ENCODE measurements around the gene MET.

DNA sequence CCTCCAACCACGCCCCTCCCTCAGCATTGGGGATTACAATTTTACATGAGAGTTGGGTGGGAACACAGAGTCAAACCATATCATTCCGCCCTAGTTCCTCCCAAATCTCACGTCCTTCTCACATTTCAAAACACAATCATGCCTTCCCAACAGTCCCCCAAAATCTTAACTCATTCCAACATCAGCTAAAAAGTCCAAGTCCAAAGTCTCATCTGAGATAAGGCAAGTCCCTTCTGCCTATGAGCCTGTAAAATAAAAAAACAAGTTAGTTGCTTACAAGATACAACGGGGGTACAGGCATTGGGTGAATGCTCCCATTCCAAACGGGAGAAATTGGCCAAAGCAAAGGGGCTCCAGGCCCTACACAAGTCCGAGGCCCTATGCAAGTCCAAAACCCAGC is 112.7 kb downstream of the MET start:
- TF ChIP-seq, protein P1, sequence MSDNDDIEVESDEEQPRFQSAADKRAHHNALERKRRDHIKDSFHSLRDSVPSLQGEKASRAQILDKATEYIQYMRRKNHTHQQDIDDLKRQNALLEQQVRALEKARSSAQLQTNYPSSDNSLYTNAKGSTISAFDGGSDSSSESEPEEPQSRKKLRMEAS (IDR thresholded peaks at IDR 0.05): no peak
- TF ChIP-seq CTCF (IDR thresholded peaks at IDR 0.05): no peak
- no peak for TF ChIP-seq POLR2A (IDR thresholded peaks at IDR 0.05; ENCODE audit: low read length)
- TF ChIP-seq, protein P2, sequence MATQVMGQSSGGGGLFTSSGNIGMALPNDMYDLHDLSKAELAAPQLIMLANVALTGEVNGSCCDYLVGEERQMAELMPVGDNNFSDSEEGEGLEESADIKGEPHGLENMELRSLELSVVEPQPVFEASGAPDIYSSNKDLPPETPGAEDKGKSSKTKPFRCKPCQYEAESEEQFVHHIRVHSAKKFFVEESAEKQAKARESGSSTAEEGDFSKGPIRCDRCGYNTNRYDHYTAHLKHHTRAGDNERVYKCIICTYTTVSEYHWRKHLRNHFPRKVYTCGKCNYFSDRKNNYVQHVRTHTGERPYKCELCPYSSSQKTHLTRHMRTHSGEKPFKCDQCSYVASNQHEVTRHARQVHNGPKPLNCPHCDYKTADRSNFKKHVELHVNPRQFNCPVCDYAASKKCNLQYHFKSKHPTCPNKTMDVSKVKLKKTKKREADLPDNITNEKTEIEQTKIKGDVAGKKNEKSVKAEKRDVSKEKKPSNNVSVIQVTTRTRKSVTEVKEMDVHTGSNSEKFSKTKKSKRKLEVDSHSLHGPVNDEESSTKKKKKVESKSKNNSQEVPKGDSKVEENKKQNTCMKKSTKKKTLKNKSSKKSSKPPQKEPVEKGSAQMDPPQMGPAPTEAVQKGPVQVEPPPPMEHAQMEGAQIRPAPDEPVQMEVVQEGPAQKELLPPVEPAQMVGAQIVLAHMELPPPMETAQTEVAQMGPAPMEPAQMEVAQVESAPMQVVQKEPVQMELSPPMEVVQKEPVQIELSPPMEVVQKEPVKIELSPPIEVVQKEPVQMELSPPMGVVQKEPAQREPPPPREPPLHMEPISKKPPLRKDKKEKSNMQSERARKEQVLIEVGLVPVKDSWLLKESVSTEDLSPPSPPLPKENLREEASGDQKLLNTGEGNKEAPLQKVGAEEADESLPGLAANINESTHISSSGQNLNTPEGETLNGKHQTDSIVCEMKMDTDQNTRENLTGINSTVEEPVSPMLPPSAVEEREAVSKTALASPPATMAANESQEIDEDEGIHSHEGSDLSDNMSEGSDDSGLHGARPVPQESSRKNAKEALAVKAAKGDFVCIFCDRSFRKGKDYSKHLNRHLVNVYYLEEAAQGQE (IDR thresholded peaks at IDR 0.05): no peak
- no peak for TF ChIP-seq SMC3 (IDR thresholded peaks at IDR 0.05)

All from A549 (cell line).